T-cell (primary cell): ENCODE data around the gene ALKBH1. TPM values are rescaled to one million over a fixed set of nuclear protein-coding genes. Genes with fewer than 3 reads are reported as not detected.
"Not testable (repeated sequence)": the region's sequence is repeated elsewhere in the genome, so short reads cannot be mapped to it uniquely, and the experiment has no call there.

Experiments
- ATAC-seq, 4 experiments: fragments of 200-7000 bp in 3 of 4; fragments of 150-1000 bp in 1 of 4; cut with Tn5 transposase; replicated peaks in 1 of 4; 1 replicate in 3 of 4; 2 replicates in 1 of 4; pipeline ENCODE4 v1.10.0; 2021; ENCODE audit warnings: moderate library complexity in 3 of 4, mild to moderate bottlenecking in 2 of 4, moderate number of reproducible peaks in 1 of 4
- CTCF ChIA-PET, 2 donors: fragments of 300-600 bp; sonication (Branson Sonifier 250); formaldehyde crosslinking; loops; one replicate each; lab custom pipeline; 2022; ENCODE audit warnings: antibody characterized with exemption in 2 of 2; lab: Charles Lee
- POLR2A ChIA-PET, 2 donors: fragments of 300-600 bp; sonication (Branson Sonifier 250); formaldehyde crosslinking; loops; one replicate each; lab custom pipeline; 2022; ENCODE audit warnings: antibody characterized with exemption in 2 of 2; lab: Charles Lee
- DNase-seq, 35 experiments: peaks; one replicate each; pipeline versions ENCODE4 v3.0.0 to v3.0.0-alpha.2; 2013 to 2023
- H3K27ac ChIP-seq: one replicate; pipeline ENCODE4 v1.5.1; 2013; ENCODE audit warnings: low read length
- H3K27me3 ChIP-seq, 2 experiments: replicated peaks in 1 of 2; 1 replicate in 1 of 2; 2 replicates in 1 of 2; pipeline versions ENCODE4 v1.6.1 to v1.7.0; 2013; ENCODE audit warnings: low read length in 1 of 2, mixed read lengths in 1 of 2; ENCODE audit not compliant: control insufficient read depth in 2 of 2, insufficient read depth in 2 of 2; ENCODE audit errors: extremely low read depth in 1 of 2
- H3K36me3 ChIP-seq, 2 donors: 1 replicate in 1 of 2; 2 replicates in 1 of 2; pipeline versions ENCODE4 v1.6.1 to v1.7.0; 2013; ENCODE audit warnings: low read length in 1 of 2; ENCODE audit not compliant: control insufficient read depth in 2 of 2, insufficient read depth in 1 of 2; ENCODE audit errors: extremely low read depth in 1 of 2
- H3K4me1 ChIP-seq, 2 experiments: 1 replicate in 1 of 2; 2 replicates in 1 of 2; pipeline versions ENCODE4 v1.6.1 to v1.7.0; 2013; ENCODE audit warnings: low read length in 2 of 2, mixed read lengths in 1 of 2; ENCODE audit not compliant: insufficient read depth in 2 of 2, control insufficient read depth in 1 of 2; ENCODE audit errors: extremely low read depth in 1 of 2
- H3K4me3 ChIP-seq, 2 donors: 1 replicate in 1 of 2; 2 replicates in 1 of 2; pipeline versions ENCODE4 v1.5.1 to v1.7.0; 2013; ENCODE audit warnings: mild to moderate bottlenecking in 2 of 2, low read length in 1 of 2, moderate library complexity in 1 of 2; ENCODE audit not compliant: control insufficient read depth in 1 of 2; ENCODE audit errors: extremely low read depth in 1 of 2
- H3K9me3 ChIP-seq: 2 replicates; pipeline ENCODE4 v1.7.0; 2013
- H3K27ac Mint-ChIP-seq, 2 donors: one replicate each; pipeline ENCODE4 v1.8.0; 2020 to 2021; ENCODE audit warnings: mild to moderate bottlenecking in 2 of 2, mixed read lengths in 2 of 2
- H3K27me3 Mint-ChIP-seq, 2 donors: one replicate each; pipeline ENCODE4 v1.8.0; 2021 to 2022; ENCODE audit warnings: mixed read lengths in 2 of 2
- H3K36me3 Mint-ChIP-seq: one replicate; pipeline ENCODE4 v1.8.0; 2021; ENCODE audit warnings: mixed read lengths
- H3K4me1 Mint-ChIP-seq, 3 donors: one replicate each; pipeline ENCODE4 v1.8.0; 2020 to 2022; ENCODE audit warnings: mixed read lengths in 3 of 3, mild to moderate bottlenecking in 1 of 3
- H3K4me3 Mint-ChIP-seq, 3 donors: one replicate each; pipeline ENCODE4 v1.8.0; 2020 to 2022; ENCODE audit warnings: mild to moderate bottlenecking in 3 of 3, mixed read lengths in 3 of 3, moderate library complexity in 3 of 3
- H3K9me3 Mint-ChIP-seq, 3 donors: one replicate each; pipeline ENCODE4 v1.8.0; 2020 to 2022; ENCODE audit warnings: mixed read lengths in 3 of 3
- WGBS: methylation state at CpG from one replicate; pipeline ENCODE4 v1.1.5; 2013; ENCODE audit warnings: missing lambda C conversion rate; ENCODE audit not compliant: insufficient coverage; 5-methylcytosine and 5-hydroxymethylcytosine counted together
- total RNA-seq, 35 experiments: library from RNA in 6 of 35; stranded (reverse) in 6 of 35; fragments of 120-200 nt in 1 of 35; gene quantifications; one replicate each; pipeline versions ENCODE4 v1.2.1 to v1.2.4 and lab custom pipeline; 2013 to 2026

The ALKBH1 gene
- total RNA-seq, 5 donors from 2014 or later (not counting 1 experiment from before 2014, with no cell fraction given): 9.1 to 20.2 (median 17.9) TPM

DNA sequence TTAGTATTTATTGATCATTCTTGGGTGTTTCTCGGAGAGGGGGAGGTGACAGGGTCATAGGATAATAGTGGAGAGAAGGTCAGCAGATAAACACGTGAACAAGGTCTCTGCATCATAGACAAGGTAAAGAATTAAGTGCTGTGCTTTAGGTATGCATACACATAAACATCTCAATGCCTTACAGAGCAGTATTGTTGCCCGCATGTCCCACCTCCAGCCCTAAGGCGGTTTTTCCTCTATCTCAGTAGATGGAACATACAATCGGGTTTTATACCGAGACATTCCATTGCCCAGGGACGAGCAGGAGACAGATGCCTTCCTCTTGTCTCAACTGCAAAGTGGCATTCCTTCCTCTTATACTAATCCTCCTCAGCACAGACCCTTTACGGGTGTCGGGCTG is 46.3 kb downstream of the ALKBH1 start:
- H3K4me1 ChIP-seq, H3K27me3 ChIP-seq, CTCF ChIA-PET, H3K4me1 Mint-ChIP-seq, H3K27me3 Mint-ChIP-seq, H3K36me3 Mint-ChIP-seq, POLR2A ChIA-PET, H3K9me3 Mint-ChIP-seq, H3K36me3 ChIP-seq, H3K27ac Mint-ChIP-seq, H3K4me3 Mint-ChIP-seq, DNase-seq, H3K9me3 ChIP-seq, ATAC-seq, H3K4me3 ChIP-seq, H3K27ac ChIP-seq: not testable (repeated sequence)
- WGBS: 100% methylated on average over 1 of the region's 9 CpGs

GRCh38 chr14:77660754-77661153 is 47.1 kb downstream of the ALKBH1 start:
- ATAC-seq (no peak), DNase-seq (no peak)
- Histone ChIP-seq H3K36me3 (no peaks in the 10 kb centered on the region), H3K27me3 (no peaks in the 10 kb centered on the region), H3K27ac (no peak overlapping the region), H3K4me1 (no peaks in the 10 kb centered on the region), H3K9me3 (no peaks in the 10 kb centered on the region), H3K4me3 (no peak overlapping the region)
- 91% methylated on average over 7 of the region's 7 CpGs for WGBS
- ChIA-PET POLR2A (interaction anchor here in 1 of 2 donors (0.6 kb wide), 1 partner anchor 81 kb away, joined by 4 read pairs; no protein-coding TSS in a partner anchor), CTCF (no interaction called here)
- H3K4me3 Mint-ChIP-seq: no peak overlapping the region
- no peak overlapping the region for H3K27ac Mint-ChIP-seq
- H3K27me3 Mint-ChIP-seq: no peaks in the 10 kb centered on the region
- H3K4me1 Mint-ChIP-seq: no peaks in the 10 kb centered on the region
- H3K9me3 Mint-ChIP-seq: no peaks in the 10 kb centered on the region
- no peaks in the 10 kb centered on the region for H3K36me3 Mint-ChIP-seq

DNA sequence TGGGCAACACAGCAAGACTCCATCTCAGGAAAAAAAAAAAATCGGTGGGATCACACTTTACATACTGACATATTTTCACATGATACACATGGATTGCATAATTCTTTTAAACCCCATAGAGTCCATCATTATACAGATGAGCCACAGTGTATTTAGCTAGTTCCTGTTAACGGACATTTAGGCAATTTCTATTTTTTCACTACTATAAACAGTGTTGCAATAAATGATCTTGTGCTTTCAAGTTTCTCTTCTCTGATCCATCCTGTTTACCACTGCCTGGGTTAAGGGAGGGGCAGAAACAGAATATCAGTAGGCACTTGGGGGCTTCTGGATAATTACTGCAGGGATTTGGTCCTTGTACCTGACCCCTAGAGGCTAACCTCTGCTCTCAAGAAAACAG is 48.0 kb downstream of the ALKBH1 start:
- DNase-seq: no peak
- Mint-ChIP-seq H3K36me3 (no peaks in the 10 kb centered on the region), H3K4me1 (peaks cover 0 to 4% (median 0%) of the 10 kb centered on the region in 3 donors), H3K4me3 (no peak overlapping the region), H3K27me3 (no peaks in the 10 kb centered on the region), H3K27ac (no peak overlapping the region), H3K9me3 (no peaks in the 10 kb centered on the region)
- Histone ChIP-seq H3K36me3 (no peaks in the 10 kb centered on the region), H3K9me3 (no peaks in the 10 kb centered on the region), H3K4me1 (no peaks in the 10 kb centered on the region), H3K27me3 (no peaks in the 10 kb centered on the region), H3K4me3 (no peak overlapping the region), H3K27ac (no peak overlapping the region)
- POLR2A ChIA-PET: no interaction called here
- CTCF ChIA-PET: interaction anchor here in 1 of 2 donors (0.5 kb wide), 1 partner anchor 58 kb away, joined by 3 read pairs; no protein-coding TSS in a partner anchor
- 60% methylated on average over 1 of the region's 2 CpGs for WGBS
- ATAC-seq: no peak

GRCh38 chr14:77657280-77657679 is 50.5 kb downstream of the ALKBH1 start:
- Mint-ChIP-seq H3K36me3 (no peaks in the 10 kb centered on the region), H3K4me1 (peaks cover 0 to 14% (median 0%) of the 10 kb centered on the region in 3 donors), H3K27me3 (no peaks in the 10 kb centered on the region), H3K4me3 (no peak overlapping the region), H3K9me3 (no peaks in the 10 kb centered on the region), H3K27ac (no peak overlapping the region)
- CTCF ChIA-PET: no interaction called here
- WGBS: 74% methylated on average over 5 of the region's 5 CpGs
- H3K27ac ChIP-seq: no peak overlapping the region
- H3K4me3 ChIP-seq: no peak overlapping the region
- POLR2A ChIA-PET: no interaction called here
- DNase-seq (no peak), ATAC-seq (no peak)
- H3K9me3 ChIP-seq: no peaks in the 10 kb centered on the region
- no peaks in the 10 kb centered on the region for H3K4me1 ChIP-seq
- H3K27me3 ChIP-seq: peaks cover 0 to 4% of the 10 kb centered on the region in 2 experiments
- no peaks in the 10 kb centered on the region for H3K36me3 ChIP-seq

DNA sequence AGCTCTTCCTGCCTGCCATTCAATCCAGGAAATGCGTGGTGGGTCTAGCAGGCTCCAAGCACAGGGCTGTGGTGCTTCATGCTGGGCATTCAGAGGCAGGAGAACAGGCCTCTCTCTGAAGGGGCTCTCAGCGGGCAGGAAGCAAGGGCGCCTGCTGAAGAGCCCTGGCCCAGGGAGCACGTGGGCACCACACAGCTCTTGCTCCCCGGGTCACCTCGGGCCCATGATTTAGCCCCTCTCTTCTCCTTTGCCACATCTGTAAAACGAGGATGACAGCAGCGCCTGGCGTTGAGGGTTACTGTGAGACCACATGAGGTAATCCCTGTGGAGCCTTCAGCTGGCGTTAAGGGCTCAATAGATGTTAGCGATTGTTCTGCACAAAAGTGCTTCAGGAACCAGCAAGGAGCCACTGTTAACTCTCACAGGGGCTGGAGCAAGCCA is 53.8 kb downstream of the ALKBH1 start:
- no peak for ATAC-seq
- H3K27ac ChIP-seq: no peak overlapping the region
- H3K27me3 ChIP-seq: peaks cover 0 to 4% of the 10 kb centered on the region in 2 experiments
- H3K27ac Mint-ChIP-seq: no peak overlapping the region
- 63% methylated on average over 7 of the region's 11 CpGs for WGBS
- DNase-seq: no peak
- ChIA-PET POLR2A (no interaction called here), CTCF (interaction anchor here in 1 of 2 donors (0.5 to 0.7 kb wide), 2 partner anchors 8 to 20 kb away, joined by 5 to 9 read pairs; no protein-coding TSS in a partner anchor)
- no peaks in the 10 kb centered on the region for H3K4me1 ChIP-seq
- no peaks in the 10 kb centered on the region for H3K9me3 ChIP-seq
- H3K4me3 Mint-ChIP-seq: no peak overlapping the region
- H3K36me3 ChIP-seq: no peaks in the 10 kb centered on the region
- no peak overlapping the region for H3K4me3 ChIP-seq
- H3K9me3 Mint-ChIP-seq: no peaks in the 10 kb centered on the region
- H3K27me3 Mint-ChIP-seq: no peaks in the 10 kb centered on the region
- H3K4me1 Mint-ChIP-seq: peaks cover 0 to 14% (median 0%) of the 10 kb centered on the region in 3 donors
- no peaks in the 10 kb centered on the region for H3K36me3 Mint-ChIP-seq

DNA sequence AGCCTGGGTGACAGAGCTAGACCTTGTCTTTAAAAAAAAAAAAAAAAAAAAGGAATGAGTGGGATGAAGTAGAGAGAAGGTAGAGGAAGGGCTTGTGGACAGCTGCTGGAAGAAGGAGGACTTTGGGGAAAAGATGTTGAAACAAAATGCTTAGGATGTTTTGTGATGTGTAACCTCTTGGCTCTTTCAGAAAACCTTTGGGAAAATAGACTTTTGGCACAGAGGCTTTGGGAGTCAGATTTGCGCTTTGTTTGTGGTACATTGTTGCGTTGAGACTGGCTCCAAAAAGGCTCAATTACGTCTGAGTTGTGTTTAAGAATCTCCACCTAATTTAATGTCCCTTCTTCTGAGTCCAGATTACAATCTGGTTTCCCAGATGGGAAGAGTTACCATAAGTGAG is 58.5 kb downstream of the ALKBH1 start:
- CTCF ChIA-PET: no interaction called here

More for the DNA sequence above, 58.5 kb downstream of the ALKBH1 start:
- Mint-ChIP-seq H3K4me3 (no peak overlapping the region), H3K27ac (no peak overlapping the region), H3K36me3 (no peaks in the 10 kb centered on the region), H3K9me3 (no peaks in the 10 kb centered on the region), H3K4me1 (peaks cover 0 to 6% (median 0%) of the 10 kb centered on the region in 3 donors), H3K27me3 (no peaks in the 10 kb centered on the region)
- Histone ChIP-seq H3K4me1 (no peaks in the 10 kb centered on the region), H3K36me3 (no peaks in the 10 kb centered on the region), H3K4me3 (no peak overlapping the region), H3K27ac (no peak overlapping the region), H3K27me3 (peaks cover 0 to 3% of the 10 kb centered on the region in 2 experiments), H3K9me3 (no peaks in the 10 kb centered on the region)
- ATAC-seq (no peak), DNase-seq (no peak)
- POLR2A ChIA-PET: no interaction called here
- WGBS: no CpG with 5 or more reads among the region's 3 CpGs
